LoVo (cell line): ENCODE results near the gene KRTAP4-3.
"Not testable (repeated sequence)": the region's sequence is repeated elsewhere in the genome, so short reads cannot be mapped to it uniquely, and the experiment has no call there.

Experiments used
- DNase-seq: peaks from one replicate; pipeline ENCODE4 v3.0.0-alpha.2; 2016; ENCODE audit warnings: low spot score

The KRTAP4-3 gene

DNA sequence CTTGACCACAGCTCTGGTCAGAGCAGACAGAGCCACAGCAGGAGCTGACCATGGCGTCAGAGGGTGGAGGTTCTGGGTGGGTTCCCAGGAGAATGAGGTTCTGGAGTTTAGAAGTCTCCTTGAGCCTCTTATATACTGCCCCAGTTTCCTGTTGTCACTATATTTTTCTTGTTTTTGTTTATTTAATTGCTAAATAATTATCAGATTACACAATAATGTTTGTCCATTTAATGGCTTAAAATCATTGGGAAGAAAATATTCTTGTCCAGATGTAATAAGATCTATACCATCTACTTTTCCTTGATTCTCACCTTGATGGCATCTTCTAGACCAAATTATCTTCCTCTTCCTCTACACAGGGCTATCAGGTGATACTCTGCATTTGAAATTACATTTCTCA, at the start of gene KRTAP4-3:
Gene KRTAP4-3, minus strand, starts transcription at position 101 of the 400 bp plus-strand sequence. Its CDS starts 49 bp downstream, at position 52.
- no peak for DNase-seq

- no peak for DNase-seq
Measured at GRCh38 chr17:41215681-41216080, 47.7 kb upstream of the KRTAP4-3 start.

DNA sequence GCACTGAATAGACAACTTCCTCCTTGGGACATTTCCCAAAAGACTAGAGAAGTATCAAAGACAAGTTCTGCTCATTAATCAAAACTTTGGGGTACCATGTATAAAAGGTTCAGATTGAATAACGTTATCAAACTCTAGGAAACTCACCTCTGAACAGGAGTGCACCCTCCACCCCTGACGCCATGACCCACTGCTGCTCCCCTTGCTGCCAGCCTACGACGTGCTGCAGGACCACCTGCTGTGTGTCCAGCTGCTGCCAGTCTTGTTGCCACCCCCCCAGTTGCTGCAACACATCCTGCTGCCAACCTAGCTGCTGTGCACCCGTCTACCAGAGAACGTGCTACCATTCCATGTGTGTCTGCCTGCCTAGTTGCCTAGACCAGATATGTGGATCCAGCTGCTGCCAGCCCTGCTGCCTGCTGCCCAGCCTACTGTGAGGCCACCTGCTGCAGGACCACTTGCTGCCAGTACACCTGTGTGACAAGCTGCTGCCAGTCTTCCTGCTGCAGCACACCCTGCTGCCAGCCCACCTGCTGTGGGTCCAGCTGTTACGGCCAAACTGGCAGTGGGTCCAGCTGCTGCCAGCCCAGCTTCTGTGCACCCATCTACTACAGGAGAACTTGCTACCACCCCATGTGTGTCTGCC, 44.6 kb upstream of the KRTAP4-3 start:
- DNase-seq: no peak

- DNase-seq: no peak
Measured at GRCh38 chr17:41211845-41212466, 43.9 kb upstream of the KRTAP4-3 start.

DNA sequence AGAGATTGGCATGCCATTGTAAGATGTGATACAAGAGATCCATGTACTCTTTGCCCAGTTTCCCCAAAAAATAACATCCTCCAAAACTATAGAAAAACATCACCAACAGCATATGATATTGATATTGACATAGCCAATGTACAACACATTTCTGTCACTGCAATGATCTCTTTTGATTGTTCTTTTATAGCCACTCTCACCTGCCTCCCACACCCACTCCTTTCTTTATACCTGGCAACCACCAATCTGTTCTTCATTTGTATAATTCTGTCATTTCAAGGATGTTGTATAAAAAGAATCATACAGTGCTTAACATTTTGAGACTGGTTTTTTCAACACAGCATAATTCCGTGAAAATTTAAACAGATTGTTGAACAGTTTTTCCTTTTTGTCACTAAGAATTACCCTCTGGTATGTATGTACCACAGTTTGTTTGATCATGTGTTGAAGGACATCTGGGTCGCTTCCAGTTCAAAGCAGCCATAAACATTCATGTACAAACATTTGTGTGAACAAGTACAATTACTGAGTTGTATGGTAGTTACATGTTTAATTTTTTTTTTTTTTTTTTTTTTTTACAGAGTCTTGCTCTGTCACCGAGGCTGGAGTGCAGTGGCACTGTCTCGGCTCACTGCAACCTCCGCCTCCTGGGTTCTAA, 31.5 kb upstream of the KRTAP4-3 start:
- no peak for DNase-seq

DNA sequence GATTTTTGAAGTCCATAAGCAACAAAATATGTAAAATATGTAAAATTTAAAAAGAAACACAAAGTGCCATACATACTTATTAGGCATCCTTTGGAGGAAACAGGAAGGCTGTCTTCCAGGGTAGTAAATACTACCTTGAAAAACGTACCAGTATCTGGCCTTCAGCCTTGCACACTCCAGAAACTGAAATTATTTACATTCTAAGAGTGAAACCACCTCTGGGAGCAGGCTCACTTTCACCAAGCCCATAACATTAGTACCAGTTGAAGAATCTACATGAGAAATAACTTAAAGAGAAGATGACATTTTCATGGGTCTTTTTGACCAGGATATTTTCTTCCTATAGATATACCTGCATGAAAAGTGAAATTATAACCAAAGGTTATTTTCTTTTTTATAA, 28.0 kb upstream of the KRTAP4-3 start:
- DNase-seq: no peak

- DNase-seq: no peak
Measured at GRCh38 chr17:41190328-41190727, 22.3 kb upstream of the KRTAP4-3 start.

DNA sequence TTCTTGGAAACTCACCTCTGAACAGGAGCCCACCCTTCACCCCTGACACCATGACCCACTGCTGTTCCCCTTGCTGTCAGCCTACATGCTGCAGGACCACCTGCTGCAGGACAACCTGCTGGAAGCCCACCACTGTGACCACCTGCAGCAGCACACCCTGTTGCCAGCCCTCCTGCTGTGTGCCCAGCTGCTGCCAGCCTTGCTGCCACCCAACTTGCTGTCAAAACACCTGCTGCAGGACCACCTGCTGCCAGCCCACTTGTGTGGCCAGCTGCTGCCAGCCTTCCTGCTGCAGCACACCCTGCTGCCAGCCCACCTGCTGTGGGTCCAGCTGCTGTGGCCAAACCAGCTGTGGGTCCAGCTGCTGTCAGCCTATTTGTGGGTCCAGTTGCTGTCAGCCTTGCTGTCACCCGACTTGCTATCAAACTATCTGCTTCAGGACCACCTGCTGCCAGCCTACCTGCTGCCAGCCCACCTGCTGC, 21.9 kb upstream of the KRTAP4-3 start, which contains the start of gene KRTAP9-1:
Gene KRTAP9-1, plus strand, starts transcription at position 51 of the 482 bp plus-strand sequence. Its CDS starts 0 bp downstream, at position 51.
- DNase-seq: not testable (repeated sequence)

DNA sequence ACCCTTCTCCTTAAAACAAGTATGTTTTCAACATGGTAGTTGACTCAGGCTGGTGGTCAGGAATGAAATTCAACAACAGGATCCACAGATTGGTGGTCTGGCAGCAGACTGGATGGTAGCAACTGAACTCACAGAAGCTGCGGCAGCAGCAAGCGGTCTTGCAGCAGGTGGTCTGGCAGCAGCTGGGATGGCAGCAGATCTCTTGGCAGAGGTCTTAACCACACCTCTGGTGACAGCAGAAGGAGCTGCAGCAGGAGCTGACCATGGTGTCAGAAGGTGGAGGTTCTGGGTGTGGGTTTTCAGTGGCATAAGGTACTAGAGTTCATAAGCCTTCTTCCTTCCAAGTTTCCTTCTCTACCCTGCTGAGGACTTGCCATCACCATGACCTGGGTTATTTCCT, 18.9 kb upstream of the KRTAP4-3 start:
- no peak for DNase-seq

DNA sequence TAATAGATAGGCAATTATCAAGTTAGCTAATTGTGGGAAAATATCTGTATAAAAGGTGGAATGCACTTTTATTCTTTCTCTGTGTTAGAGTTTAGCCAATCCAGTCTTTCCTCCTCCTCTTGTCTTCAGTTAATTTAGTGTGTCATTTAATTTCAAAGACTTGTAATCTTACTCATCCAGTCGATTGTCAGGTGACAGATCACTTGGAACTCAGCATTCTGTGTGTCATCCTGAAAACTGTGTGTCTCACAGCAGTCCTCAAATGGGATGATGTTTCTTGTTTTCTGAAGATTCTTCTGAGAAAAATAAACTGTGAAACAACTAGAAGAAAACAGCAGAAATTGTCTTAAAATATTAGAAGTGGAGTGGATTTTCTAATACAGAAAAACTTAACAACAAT, 17.0 kb upstream of the KRTAP4-3 start:
- DNase-seq: no peak

DNA sequence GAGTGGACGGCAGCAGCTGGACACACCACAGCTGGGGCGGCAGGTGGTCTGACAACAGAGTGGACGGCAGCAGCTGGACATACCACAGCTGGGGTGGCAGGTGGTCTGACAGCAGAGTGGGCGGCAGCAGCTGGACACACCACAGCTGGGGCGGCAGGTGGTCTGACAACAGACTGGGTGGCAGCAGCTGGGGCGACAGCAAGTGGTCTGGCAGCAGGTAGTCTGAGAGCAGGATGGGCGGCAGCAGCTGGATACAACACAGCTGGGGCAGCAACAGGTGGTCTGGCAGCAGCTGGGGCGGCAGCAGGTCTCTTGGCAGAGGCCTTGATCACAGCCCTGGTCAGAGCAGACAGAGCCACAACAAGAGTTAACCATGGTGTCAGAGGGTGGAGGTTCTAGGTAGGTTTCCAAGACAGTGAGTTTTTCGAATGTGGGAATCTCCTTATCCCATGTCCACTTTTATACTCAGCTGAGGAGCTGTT, 16.5 kb upstream of the KRTAP4-3 start, which contains the start of gene KRTAP4-1:
Gene KRTAP4-1, minus strand, starts transcription at position 432 of the 482 bp plus-strand sequence. Its CDS starts 57 bp downstream, at position 375.
- DNase-seq: no peak

- no peak for DNase-seq
Measured at GRCh38 chr17:41178843-41179616, 11.0 kb upstream of the KRTAP4-3 start.

DNA sequence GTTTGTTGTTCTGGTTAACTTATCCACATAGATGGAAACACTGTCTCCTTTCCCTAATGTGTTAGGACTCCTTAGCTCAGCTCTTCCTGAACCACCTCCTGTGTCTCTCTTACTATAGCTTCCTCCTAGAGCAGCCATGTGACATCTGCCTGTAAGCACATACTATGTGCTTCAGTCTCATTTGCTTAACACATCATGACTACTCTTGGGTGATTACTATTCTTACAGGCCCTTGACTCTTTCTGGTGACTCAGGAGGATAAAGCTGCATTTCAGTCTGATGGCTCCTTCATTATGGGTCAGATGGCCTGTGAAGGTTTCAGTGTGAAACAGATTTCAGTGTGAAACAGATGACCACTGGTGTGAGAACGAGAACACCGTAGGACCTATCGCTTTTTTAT, 10.3 kb upstream of the KRTAP4-3 start:
- no peak for DNase-seq

- no peak for DNase-seq
Measured at GRCh38 chr17:41177727-41178271, 9.8 kb upstream of the KRTAP4-3 start, which contains the start of gene KRTAP4-2. TSS of gene KRTAP4-2 (minus strand) at chr17:41178221. CDS start at chr17:41178164, 57 bp downstream.

DNA sequence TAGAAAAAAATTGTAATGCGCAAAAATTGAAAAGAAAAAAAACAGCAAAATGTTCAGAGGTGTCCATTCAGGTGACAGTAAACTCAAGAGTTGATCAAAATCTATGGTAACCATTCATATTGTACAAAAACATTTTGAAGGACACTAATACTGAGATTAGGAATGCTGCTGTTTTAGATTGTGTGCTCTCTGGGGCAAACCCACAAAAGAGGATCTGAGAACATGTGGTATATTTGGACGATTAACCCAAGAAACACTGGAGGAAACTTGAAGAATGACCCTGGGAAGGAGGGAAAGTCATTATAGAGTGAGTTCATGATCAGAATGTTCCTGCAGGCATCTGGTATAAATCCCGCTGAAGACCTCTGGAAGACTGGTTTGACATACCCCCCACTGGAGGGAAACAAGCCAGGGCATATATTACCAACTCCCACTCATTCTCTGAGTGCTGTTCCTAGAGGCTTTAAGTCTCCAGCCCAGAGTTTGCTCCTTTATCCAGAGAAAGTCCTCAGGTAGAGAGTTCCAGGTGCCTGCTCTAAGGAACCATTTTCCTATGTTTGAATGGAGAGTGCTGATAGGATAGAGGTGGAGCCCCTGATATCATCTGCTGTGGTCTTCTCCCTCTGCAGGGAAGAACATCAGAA, 8.8 kb upstream of the KRTAP4-3 start:
- no peak for DNase-seq

DNA sequence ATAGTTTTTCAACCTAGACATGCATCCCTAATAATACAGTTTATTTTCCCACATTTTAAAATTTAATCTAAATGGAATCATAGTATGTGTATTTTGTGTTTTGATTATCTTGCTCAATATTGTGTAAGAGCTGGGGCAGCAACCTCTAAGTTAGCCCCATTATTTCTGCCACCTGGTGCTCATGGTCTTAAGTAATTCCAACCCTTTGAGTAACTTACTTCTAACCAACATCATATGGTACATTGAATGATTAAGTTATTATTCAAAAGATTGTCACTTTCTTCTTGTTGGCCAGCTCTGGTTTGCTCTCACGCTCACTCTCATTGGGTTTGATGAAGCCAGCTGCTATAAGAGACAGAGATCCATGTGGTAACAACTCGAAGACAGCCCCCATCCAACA, 3.9 kb upstream of the KRTAP4-3 start:
- no peak for DNase-seq

- DNase-seq: no peak
Measured at GRCh38 chr17:41167561-41167960, 460 bp downstream of the KRTAP4-3 start.

- no peak for DNase-seq
Measured at GRCh38 chr17:41163828-41164227, 4.2 kb downstream of the KRTAP4-3 start.

- DNase-seq: no peak
Measured at GRCh38 chr17:41160648-41161047, 7.4 kb downstream of the KRTAP4-3 start, which contains the start of gene KRTAP4-4. TSS of gene KRTAP4-4 (minus strand) at chr17:41160748. CDS start at chr17:41160691, 57 bp downstream.

- DNase-seq: not testable (repeated sequence)
Measured at GRCh38 chr17:41160190-41160589, 7.8 kb downstream of the KRTAP4-3 start.

GRCh38 chr17:41153856-41154255, 14.2 kb downstream of the KRTAP4-3 start:
- no peak for DNase-seq
